ENCODE results near the gene CHURC1. TPM values are rescaled to one million over a fixed set of nuclear protein-coding genes. Genes with fewer than 3 reads are reported as not detected.

The CHURC1 gene
- total RNA-seq, 1 donor from 2014 or later, result 40.0 TPM

DNA sequence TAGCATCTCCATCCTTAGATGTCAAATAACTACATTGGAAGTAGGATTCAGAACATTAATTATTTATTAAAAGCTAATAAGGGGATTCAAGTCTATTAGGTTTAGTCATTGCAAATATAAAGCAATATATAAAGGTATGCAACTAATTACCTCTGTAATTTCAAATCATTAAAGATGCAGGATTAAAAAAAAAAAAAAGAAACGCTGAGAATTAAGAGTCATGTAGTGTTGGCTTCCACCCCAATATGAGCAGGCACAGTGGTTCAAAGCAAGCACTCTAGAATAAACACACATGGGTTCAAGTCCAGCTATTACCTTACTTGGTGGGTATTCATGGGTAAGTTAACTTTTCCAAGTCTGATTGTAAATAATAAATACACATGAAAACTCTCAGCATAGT is 45.4 kb upstream of the CHURC1 start:
- H3K9me3 Mint-ChIP-seq, result peaks cover 6% of the 10 kb centered on the region
- no peak for DNase-seq (ENCODE audit: extremely low spot score, unreplicated experiment)
- H3K27me3 Mint-ChIP-seq, result peaks cover 36% of the 10 kb centered on the region
- H3K36me3 Mint-ChIP-seq, result no peaks in the 10 kb centered on the region
- H3K4me3 Mint-ChIP-seq, result no peak overlapping the region
- no peak for TF ChIP-seq CTCF (conservative IDR thresholded peaks at IDR 0.05)
- no peaks in the 10 kb centered on the region for H3K4me1 Mint-ChIP-seq (ENCODE audit: unreplicated experiment)
- H3K27ac Mint-ChIP-seq, result no peak overlapping the region

GRCh38 chr14:64870160-64870559 is 44.1 kb upstream of the CHURC1 start:
- H3K4me1 Mint-ChIP-seq (ENCODE audit: unreplicated experiment), result no peaks in the 10 kb centered on the region
- no peak overlapping the region for H3K27ac Mint-ChIP-seq
- H3K27me3 Mint-ChIP-seq, result peaks cover 47% of the 10 kb centered on the region
- H3K4me3 Mint-ChIP-seq, result no peak overlapping the region
- no peak for TF ChIP-seq CTCF (conservative IDR thresholded peaks at IDR 0.05)
- DNase-seq (ENCODE audit: extremely low spot score, unreplicated experiment), result no peak
- H3K36me3 Mint-ChIP-seq, result no peaks in the 10 kb centered on the region
- H3K9me3 Mint-ChIP-seq, result peaks cover 6% of the 10 kb centered on the region

GRCh38 chr14:64871344-64871743 is 42.9 kb upstream of the CHURC1 start:
- Mint-ChIP-seq H3K4me3 (no peak overlapping the region), H3K27me3 (peaks cover 54% of the 10 kb centered on the region), H3K9me3 (peaks cover 6% of the 10 kb centered on the region), H3K4me1 (ENCODE audit: unreplicated experiment) (no peaks in the 10 kb centered on the region), H3K27ac (no peak overlapping the region), H3K36me3 (no peaks in the 10 kb centered on the region)
- DNase-seq (ENCODE audit: extremely low spot score, unreplicated experiment), result no peak
- TF ChIP-seq CTCF (conservative IDR thresholded peaks at IDR 0.05), result no peak

DNA sequence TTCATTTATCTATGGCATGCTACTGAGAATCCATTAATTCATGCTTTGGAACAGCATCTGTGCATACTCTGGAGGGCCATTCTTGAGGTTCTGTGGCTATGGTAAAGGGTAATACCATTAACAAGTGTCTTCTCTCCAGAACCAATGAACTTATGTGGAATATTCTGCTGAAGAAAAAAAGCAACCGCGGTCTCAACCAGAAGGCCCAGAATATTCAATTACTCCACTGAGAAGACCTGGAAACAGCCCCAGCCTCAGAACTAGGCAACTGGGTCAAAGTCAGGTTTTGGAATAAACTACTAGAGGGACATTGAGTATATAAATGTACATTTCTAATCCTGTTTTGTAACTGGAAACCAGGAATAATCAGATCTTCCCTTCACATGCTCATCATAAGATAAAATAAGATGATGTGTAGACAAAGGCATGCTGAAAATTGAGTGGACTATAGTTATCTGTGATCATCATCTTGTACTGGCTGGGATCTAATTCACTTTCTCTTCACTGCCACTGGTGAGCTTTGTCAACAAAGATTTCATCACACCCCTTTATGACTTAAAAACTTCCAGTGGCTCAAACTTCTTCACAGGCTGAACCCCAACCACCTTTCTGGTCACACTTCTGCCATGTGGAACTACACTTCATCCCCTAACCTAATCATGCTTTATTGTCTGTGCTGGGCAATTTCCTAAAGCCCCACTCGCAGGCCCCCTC is 40.6 kb upstream of the CHURC1 start:
- peaks cover under 1% of the 10 kb centered on the region for H3K4me1 Mint-ChIP-seq (ENCODE audit: unreplicated experiment)
- no peak overlapping the region for H3K4me3 Mint-ChIP-seq
- peaks cover 6% of the 10 kb centered on the region for H3K9me3 Mint-ChIP-seq
- H3K27me3 Mint-ChIP-seq, result peaks cover 74% of the 10 kb centered on the region
- H3K36me3 Mint-ChIP-seq, result no peaks in the 10 kb centered on the region
- no peak for TF ChIP-seq CTCF (conservative IDR thresholded peaks at IDR 0.05)
- no peak overlapping the region for H3K27ac Mint-ChIP-seq
- no peak for DNase-seq (ENCODE audit: extremely low spot score, unreplicated experiment)

DNA sequence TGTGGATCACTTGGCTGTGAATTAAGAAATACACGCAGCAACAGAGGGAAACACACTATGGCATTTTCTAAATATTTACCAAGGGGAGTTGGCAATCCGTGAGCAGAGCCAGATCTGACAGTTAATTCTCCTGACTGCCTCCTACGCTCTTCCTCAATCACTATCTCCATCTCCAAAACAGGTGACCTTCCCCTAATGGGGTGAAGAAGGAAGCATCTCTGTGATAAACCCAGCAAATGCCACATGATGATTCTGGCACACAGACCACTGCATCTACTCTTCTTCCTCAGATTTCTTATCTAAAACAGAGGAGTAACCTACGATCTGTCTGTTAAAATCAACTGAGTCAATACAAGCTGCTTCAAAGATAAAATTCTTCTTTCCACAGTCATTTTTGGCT is 38.9 kb upstream of the CHURC1 start:
- DNase-seq (ENCODE audit: extremely low spot score, unreplicated experiment), result no peak
- Mint-ChIP-seq H3K36me3 (no peaks in the 10 kb centered on the region), H3K27me3 (peaks cover 78% of the 10 kb centered on the region), H3K4me3 (no peak overlapping the region), H3K9me3 (peaks cover 6% of the 10 kb centered on the region), H3K4me1 (ENCODE audit: unreplicated experiment) (peaks cover 4% of the 10 kb centered on the region), H3K27ac (no peak overlapping the region)
- TF ChIP-seq CTCF (conservative IDR thresholded peaks at IDR 0.05), result no peak
